HuH-7 (cell line): ENCODE data around the gene ZRANB3.
"Not testable (repeated sequence)": the region's sequence is repeated elsewhere in the genome, so short reads cannot be mapped to it uniquely, and the experiment has no call there.

Experiments used
- DNase-seq: peaks from one replicate; pipeline ENCODE4 v3.0.0; 2011; ENCODE audit warnings: low spot score

ZRANB3 gene

DNA sequence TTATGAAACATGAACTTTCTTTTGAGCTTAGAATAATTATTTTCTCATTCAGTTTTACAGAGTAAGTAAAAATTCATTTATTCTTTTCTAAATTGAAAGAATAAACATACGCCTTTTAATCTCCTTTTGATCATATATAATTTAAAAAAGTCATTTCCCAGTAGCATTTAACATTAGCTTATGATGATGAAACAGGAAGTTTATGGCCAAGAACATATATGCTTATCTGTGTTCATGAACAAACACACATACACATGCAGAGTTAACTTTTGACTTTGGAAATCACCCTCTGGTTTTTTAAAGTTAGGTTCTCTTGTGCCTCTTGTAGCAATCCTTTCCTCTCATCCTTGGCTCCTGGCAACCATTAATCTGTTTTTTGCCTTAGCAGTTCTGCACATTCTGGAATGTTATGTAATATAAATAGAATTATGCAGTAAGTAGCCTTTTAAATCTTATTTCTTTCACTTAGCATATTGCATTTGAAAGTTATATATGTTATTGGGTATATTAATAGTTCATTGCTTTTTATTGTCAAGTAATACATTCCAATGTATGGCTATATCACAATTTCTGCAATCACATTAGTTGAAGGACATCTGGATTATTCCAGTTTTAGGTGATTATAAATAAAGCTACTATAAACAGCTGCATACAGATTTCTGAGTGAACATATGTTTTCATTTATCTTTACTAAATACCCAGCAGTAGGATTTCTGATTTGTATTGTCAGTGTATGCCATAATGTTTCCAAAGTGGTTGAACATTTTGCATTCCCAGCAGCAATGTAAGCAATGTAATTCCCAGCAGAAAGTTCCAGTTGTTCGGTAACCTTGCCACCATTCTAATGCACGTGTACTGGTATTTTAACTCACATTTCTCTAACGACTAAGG lies 210.3 kb downstream of the ZRANB3 start:
- DNase-seq, result no peak

DNA sequence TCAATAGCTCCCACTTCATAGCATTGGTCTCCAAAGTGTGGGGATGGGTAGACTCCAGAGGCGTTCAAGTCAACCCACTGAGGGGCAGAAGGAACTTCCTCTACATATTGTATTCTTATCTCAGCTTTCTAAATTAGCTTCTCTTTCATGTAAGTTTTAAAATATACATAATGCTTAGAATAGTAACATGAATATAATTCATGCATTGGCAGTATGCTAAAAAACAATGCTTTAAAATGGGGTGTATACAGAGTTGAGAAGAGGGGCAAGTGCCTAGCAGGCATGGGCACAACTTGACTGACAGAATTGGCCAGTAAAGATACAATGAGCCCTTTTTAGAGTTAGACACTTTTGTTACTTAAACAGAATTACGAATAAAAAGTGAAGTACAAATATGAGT lies 212.2 kb downstream of the ZRANB3 start:
- no peak for DNase-seq

- no peak for DNase-seq
Measured at GRCh38 chr2:135317375-135317774, 213.6 kb downstream of the ZRANB3 start.

- no peak for DNase-seq
Measured at GRCh38 chr2:135311962-135312361, 219.1 kb downstream of the ZRANB3 start.

DNA sequence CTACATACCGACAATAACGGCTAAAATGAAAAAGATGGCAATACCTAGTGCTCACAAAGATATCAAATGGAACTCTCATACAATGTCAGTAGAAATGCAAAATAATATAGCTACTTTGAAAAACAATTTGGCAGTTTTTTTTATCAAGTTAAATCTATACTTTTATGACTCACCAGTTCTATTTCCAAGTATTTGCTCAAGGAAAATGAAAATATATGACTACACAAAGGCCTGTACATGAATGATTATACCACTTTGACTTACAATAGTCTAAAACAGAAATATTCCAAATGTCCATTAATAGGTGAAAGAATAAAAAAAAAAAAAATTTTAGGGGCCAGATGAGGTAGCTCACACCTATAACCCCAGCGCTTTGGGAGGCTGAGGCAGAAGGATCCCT lies 219.8 kb downstream of the ZRANB3 start:
- no peak for DNase-seq

- no peak for DNase-seq
Measured at GRCh38 chr2:135304694-135305093, 226.3 kb downstream of the ZRANB3 start.

DNA sequence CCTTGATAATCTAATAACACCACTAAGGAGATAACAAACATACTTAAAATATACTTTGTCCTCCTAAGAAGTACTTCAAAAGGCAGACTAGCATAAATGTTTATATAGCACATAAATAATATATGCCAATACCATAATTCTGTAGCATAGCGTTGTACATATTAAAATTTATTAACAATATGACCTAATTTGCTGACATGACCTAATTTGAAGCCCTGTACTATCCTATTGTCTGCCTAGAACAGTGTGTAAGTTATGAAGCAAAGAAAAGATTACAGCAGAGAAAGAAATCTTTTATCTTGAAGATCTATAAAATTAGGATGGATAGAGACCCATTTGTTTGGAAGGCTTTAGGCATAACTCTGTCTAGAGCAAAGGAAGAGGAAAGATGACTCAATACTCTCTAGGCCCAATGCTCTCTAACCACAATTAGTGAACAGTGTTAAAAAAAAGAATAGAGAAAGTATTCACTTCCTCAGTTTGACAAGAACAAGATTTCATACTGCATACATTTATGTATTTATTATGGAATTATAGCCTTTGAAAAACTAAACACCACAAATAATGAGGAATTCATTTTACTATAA lies 231.3 kb downstream of the ZRANB3 start:
- DNase-seq, result no peak

GRCh38 chr2:135299165-135299564 lies 231.9 kb downstream of the ZRANB3 start:
- DNase-seq, result no peak

DNA sequence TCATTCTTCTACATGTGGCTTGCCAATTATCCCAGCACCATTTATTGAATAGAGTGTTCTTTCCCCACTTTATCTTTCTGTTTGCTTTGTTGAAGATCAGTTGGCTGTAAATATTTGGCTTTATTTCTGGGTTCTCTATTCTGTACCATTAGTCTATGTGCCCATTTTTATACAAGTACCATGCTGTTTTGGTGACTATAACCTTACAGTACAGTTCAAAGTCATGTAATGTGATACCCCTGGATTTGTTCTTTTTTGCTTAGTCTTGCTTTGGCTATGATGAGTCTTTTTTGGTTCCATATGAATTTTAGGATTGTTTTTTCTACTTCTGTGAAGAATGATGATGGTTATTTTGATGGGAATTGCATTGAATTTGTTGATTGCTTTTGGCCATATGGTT lies 243.9 kb downstream of the ZRANB3 start:
- DNase-seq, result not testable (repeated sequence)

DNA sequence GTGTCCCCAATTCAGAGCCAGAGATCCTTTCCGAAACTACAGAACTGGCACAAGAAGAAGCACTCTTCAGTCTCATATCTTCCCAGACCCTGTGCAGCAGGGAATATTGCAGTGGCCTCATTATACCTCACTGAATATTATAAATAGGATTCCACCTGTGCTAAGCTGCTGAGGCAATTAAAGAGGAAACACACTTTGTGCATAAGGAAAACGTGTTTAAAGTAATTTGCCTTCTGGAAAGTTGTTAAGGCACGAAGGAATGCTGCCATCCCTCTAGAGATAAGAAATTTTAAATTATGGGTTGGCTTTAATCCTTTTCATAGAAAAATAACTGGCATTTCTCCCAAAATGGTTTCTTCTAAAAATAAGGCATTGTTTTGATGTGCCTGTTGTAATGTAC lies 245.6 kb downstream of the ZRANB3 start:
- DNase-seq, result no peak

- no peak for DNase-seq
Measured at GRCh38 chr2:135281379-135281778, 249.6 kb downstream of the ZRANB3 start.

DNA sequence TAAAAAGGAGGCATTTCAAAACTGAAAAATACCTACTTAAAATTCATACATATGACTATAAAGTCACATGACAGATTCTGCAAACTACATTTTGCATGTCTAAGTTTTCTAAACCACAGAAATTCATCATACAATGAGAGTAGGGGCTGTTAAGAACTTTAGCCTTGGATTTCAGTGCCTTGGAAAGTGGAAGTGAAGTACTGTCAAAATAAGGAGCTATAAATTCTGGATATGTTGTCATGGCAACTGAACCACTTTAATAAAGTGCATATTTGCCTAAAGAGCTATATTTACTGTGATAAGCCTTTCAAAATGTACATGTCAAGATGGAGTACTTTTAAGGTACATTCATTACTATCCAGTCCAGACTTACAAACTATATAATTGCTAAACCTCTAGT lies 251.8 kb downstream of the ZRANB3 start:
- DNase-seq, result no peak

DNA sequence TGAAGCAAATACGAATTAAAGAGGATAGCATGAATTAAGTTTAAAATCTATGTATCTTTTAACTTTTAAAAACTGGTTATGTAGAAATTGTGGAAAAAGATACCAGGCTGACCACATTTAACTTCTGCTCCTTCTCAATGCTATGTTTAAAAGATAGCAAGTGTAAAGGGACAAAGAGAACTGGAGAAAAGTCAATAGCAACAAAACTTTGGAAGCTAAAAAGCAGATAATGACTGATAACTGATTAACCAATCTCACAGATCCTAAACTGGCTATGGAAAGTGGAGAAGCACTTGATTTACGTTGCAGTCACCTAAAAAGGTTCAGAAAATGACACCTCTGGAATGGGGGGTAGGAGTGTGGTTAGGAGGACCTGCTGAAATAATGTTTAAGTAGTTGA lies 254.5 kb downstream of the ZRANB3 start:
- DNase-seq, result no peak

GRCh38 chr2:135271006-135271405 lies 260.0 kb downstream of the ZRANB3 start:
- DNase-seq, result no peak

DNA sequence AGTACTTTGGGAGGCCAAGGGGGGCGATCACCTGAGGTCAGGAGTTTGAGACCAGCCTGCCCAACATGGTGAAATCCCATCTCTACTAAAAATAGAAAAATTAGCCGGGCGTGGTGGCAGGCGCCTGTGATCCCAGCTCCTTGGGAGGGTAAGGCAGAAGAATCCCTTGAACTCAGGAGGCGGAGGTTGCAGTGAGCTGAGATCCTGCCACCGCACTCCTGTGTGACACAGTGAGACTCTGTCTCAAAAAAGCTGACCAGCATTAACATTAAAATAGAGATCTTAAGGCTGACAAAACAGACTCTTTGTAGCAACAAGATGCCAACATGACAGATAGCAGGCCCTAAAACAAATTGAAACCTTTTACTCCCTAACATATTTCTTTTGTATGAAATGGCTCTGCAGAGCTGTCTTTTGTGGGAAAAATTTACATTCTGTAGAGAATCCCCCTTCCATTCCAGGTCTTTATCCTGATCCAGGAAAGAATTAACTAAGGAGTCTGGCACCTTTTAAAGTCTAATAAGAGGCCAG lies 265.0 kb downstream of the ZRANB3 start:
- no peak for DNase-seq

DNA sequence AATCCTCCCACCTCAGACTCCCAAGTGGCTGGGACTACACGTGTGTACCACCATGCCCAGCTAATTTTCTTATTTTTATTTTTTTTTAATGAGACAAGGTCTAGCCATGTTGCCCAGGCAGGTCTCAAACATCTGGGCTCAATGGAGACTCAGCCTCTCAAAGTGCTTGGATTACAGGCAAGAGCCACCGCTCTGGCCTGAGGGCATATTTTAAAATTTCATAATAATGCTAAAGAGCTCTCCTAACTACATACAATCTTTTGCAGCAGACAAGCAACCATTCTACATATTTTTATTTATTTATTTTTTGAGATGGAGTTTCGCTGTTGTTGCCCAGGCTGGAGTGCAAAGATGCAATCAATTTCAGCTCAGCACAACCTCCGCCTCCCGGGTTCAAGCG lies 271.9 kb downstream of the ZRANB3 start:
- no peak for DNase-seq

- DNase-seq, result no peak
Measured at GRCh38 chr2:135258193-135258592, 272.8 kb downstream of the ZRANB3 start.

DNA sequence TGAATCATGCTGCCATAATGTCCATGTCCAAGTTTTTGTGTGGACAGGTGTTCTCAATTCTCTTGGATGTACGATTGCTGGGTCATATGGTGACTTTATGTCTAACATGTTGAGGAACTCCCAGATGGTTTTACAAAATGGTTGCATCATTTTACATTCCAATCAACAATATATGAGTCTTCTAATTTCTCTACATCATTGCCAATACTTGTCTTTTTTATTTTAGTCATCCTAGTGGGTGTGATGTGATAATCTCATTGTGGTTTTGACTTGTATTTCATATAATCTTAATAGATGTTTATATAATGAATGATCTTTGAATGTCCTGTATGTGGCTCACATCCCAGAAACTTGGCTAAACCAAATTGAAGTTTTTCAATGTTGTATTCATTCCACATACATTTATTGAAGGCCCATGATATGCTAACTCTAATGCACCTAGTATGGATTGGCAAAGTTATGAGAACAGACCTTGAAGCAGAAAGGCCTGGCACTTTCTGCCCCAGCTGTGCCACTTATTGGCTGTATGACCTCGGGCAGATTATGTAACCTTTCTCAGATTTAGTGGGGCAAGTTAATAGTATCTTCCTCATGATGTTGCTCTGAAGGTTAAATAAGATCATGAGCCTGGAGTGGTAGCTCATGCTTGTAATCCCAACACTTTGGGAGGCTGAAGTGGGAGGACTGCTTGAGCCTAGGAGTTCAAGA lies 273.5 kb downstream of the ZRANB3 start:
- DNase-seq, result no peak

DNA sequence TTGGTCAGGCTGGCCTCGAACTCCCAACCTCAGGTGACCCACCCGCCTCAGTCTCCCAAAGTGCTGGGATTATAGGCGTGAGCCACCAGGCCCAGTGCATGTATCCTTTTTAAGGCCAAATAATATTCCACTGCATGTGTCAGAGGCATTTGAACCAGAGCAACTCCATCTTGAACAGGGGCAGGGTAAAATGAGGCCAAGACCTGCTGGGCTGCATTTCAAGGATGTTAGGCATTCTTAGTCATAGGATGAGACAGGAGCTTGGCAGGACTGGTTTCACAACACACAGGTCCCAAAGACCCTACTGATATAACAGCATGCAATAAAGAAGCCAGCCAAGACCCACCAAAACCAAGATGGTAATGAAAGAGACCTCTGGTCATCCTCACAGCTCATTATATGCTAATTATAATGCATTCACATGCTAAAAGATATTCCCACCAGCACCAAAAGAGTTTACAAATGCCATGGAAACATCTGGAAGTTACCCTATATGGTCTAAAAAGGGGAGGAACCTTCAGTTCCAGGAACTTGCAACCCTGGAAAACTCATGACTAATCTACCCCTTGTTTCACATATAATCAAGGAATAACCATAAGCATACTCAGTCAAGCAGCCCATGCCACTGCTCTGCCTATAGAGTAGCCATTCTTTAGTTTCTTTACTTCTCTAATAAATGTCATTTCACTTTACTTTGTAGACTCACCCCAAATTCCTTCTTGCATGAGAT lies 274.3 kb downstream of the ZRANB3 start:
- no peak for DNase-seq

DNA sequence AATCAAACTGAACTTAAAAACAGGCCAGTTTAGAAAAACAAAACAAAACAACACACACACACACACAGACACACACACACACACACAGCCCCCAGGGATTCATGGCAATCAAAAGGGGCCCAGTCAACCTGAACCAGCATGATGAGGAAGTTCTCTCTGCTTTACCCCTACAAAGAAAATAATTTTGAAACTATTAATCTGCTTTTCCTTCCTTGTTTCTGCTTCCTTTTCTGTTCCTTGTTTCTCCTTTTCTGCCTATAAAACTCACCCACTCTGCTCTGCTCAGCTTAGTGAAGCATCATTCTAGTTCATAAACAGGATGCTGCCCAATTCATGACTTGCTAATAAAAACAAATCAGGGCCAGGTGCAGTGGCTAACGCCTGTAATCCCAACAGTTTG lies 275.8 kb downstream of the ZRANB3 start:
- DNase-seq, result no peak

DNA sequence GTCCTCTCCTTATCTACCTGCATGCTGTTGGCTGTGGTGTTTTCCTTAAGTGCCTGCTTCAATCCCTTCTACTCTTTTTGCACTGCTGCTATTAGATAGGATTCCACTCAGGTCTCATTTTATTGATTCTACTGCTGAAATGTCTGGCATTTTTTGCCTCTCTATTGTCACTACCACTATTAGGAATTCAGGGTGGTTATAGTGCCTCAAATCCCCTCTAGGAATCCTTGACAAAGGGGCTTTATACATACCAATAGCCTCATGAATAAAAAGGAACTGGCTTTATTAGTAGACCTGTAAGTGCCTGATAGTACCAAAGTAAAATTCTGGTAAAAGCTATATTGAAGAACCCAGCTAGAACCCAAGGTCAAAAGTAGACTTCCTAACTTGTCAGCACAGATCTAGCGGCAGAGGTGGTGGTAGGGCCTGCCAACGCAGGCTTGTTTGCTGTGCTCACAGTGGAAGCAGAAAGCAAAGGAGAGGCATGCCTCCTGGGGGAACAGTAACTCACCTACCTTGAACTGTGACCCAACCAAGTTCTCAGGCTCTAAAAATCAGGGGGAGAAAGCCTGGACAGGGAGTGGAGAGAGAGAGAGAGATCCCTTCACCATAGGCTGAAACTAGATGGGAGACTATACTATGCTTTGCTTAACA lies 278.1 kb downstream of the ZRANB3 start:
- no peak for DNase-seq

DNA sequence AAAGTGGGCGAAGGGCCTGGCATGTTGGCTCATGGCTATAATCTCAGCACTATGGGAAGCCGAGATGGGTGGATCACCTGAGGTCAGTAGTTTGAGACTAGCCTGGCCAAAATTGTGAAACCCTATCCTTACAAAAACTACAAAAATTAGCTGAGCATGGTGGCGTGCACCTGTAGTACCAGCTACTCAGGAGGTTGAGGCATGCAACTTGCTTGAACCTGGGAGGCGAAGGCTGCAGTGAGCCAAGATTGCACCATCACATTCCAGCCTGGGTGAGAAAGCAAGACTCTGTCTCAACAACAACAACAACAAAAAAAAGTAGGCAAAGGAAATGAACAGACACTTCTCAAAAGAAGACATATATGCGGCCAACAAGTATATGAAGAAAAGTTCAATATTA lies 282.4 kb downstream of the ZRANB3 start:
- no peak for DNase-seq
